T-helper 2 cell (primary cell): Measurements from ENCODE around the gene MACROD2.

Source experiments
- DNase-seq, 5 experiments: peaks; one replicate each; pipeline versions ENCODE4 v3.0.0 to v3.0.0-alpha.2; 2012 to 2022

Gene MACROD2

GRCh38 chr20:15622368-15622767 is 1627.1 kb downstream of the MACROD2 start:
- DNase-seq = no peak

DNA sequence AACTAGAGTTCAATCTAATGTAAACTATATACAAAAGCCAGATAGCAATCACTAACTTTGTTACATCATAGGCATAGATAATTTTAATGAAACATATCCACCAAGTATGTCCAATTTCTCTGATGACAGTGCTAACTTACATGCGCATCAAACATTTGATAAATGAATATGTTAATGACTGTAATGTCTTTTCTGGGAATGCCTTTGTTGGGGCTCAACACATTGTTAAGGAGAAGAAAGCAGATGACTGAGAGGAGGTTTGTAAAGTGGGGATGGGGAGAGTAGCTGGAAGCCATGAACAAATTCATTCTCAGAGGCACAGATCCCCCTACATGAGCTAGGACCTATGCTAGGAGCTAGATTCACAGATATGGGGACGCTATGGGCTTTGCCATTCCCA is 1627.9 kb downstream of the MACROD2 start:
- no peak for DNase-seq

- no peak for DNase-seq
Observed at GRCh38 chr20:15625981-15626380, 1630.7 kb downstream of the MACROD2 start.

DNA sequence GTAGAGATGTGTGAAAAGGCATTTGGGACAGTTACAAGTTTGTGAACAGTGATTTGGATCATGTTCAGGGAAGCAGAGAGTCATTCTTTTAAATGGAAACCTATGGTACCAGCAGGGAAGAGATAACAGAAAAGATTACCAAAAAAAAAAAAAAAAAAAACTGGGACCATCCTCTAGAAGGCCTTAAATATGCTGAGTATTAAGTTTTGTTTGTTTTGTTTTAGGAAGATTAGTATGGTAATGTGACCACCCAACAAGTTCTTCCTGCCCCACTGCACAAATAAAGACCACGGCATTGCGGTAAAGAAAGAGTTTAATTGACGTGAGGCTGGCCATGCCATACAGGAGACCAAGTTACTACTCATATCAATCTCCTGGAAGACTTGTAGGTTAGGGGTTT is 1631.8 kb downstream of the MACROD2 start:
- no peak for DNase-seq

DNA sequence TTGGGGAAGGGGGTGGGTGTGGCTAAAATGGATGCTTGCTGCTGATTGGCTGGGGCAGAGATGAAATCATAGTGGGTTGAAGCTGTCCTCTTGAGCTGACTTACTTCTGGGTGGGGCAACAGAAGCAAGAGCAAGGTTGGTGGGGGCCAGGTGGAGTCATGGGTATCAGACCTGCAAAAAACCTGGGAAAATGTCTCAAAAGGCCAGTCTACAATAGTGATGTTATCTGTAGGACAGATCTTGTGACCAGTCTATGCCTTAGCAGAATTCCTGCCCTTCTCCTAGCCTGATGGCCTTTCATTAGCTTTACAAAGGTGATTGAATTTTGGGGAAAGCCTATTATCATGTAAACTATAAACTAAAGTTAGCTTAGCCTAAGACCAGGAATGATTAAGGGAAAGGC is 1632.2 kb downstream of the MACROD2 start:
- DNase-seq = no peak

- no peak for DNase-seq
Observed at GRCh38 chr20:15628851-15629353, 1633.6 kb downstream of the MACROD2 start.

GRCh38 chr20:15630360-15630759 is 1635.0 kb downstream of the MACROD2 start:
- no peak for DNase-seq

DNA sequence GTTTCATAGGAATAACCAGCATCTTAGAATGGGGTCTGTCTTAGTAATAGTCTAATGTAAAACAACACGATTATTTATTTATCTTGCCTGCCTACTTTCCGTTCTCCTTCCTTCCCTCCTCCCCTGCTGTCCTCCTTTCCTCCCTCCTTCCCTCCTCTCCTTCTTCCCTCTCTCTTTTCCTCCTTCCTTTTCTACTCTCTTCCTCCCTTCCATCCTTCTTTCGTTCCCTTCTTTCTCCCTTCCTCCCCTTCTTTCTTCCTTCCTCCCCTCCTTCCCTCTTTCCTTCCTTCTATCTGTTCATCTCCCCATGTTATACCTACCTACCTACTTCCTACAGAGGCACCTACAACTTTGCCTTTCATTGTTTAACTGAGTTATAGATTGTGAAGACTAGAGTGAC is 1637.4 kb downstream of the MACROD2 start:
- DNase-seq = no peak

GRCh38 chr20:15634102-15634501 is 1638.8 kb downstream of the MACROD2 start:
- DNase-seq = no peak

- DNase-seq = no peak
Observed at GRCh38 chr20:15637546-15637945, 1642.2 kb downstream of the MACROD2 start.

DNA sequence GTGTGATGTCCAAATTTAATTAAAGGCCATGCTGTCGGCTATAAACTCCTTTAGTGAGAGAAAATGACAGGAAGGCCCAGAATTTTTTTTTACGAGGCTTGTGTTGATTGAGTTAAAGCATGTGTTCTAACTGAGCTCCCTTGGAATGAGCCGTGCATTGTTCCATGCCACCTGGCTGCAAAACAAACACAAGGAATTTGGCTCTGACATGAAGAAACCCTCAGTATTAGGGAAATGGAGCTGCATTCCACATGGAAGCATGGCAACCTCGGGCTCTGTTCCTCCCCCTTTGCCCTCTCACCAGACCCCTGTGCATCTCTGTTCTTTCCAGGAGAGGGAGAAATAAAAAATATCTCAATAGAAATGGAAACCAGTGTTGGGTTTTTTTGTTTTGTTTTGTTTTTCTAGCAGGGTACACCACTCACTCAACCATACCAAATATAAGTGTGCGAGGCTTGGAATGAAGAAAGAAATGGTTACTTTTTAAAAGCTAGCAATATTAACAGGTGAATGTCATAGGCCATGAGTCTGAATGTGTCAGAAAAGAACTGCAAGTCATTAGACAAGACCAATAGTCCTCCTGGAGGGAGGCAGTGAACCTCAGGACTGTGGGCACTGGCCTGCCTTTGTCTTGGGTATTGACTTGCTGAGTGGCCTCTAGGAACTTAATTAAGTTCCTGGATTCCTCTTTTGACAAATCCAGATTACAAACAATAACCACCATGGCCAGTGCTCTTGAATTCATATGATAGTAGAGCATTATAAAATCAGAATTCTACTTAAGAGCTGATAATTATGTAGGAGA is 1642.8 kb downstream of the MACROD2 start:
- no peak for DNase-seq

DNA sequence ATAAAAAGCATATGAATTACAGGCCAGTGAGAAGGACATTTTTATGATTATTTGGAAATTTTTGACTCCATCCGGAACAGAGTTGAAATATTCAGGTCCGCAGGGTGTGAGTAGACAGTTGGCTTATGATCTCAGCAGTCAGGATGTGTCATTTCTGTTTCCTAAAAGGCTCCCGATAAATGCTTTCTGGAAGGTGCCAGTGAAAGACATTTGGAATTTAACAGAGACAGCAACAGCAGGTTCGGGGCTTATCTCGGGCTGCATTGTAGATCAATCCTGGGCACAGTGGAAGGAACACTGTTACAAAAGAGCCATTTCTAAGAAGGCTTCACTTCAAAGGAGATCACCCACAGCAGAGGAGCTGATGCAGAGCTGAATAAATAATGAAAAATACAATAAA is 1643.5 kb downstream of the MACROD2 start:
- DNase-seq = no peak

DNA sequence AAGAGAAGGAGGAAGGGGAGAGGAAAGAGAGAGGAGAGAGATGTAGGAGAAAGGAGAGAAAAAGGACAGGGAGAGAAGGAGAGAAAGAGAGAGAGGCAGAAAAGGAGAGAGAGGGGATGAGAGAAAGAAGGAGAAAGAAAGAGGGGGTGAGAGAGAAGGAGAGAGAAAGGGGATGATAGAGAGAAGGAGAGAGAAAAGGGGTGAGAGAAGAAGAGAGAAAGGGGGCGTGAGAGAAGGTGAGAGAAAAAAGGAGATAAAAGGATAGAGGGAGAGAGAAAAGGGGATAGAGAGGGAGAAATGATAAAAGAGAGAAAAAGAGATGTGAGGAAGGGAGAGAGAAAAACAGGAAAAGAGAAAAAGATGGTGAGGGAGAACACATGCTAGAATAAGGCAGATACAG is 1644.5 kb downstream of the MACROD2 start:
- no peak for DNase-seq

GRCh38 chr20:15642109-15642508 is 1646.8 kb downstream of the MACROD2 start:
- no peak for DNase-seq

DNA sequence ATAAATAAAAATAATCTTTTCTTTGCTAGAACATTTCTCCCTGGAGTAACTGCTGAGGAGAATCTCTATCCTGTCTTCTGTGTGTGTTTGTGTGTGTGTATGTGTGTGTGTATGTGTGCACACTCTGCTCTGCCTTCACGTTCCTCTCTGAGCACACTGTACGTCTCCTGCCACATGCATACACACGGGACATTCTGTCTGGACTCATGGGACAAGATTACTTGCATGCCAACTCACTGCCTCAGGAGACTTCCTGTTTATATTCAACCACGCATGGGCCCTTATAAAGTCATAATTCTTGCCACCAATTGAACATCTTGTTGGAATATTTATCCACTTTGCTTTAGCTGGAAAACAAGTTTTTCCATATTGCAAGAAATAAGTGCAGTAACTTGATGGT is 1647.4 kb downstream of the MACROD2 start:
- DNase-seq = no peak

DNA sequence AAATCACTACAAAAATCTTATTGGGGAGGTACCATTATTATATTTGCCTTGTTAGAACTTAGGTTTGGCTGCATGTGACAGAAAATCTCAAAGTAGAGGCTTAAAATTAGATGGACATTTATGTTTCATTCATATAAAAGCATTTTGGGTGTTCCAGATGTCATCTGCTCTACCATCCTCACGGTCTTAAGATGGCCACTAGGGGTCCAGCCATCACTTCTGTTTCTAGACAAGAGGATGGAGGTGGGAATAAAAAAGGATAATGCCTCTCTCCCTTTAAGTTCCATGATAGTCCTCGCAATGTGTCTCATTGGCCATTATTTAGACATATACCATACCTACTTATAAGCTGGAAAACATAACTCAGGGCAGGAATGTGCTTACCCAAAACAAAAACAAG is 1648.4 kb downstream of the MACROD2 start:
- no peak for DNase-seq

DNA sequence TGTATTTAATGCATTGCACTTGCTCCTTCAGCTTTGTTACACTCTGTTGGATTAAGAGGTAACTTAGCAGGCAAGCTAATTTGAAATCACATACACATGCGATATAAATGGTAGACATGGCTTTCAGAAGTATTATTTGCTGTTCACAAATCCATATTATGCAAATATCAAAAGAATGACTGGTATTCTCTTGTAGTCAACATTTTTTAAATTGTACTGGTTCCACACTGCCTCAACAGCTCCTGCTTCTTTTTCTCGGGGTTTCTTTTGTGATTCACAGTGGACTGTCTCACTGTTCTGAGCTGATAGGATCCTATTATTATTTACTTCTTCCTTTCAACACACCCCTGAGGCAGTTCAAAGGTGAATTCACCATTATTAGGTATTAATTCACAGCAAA is 1650.5 kb downstream of the MACROD2 start:
- no peak for DNase-seq

- DNase-seq = no peak
Observed at GRCh38 chr20:15653396-15654207, 1658.3 kb downstream of the MACROD2 start.

- DNase-seq = peak in 1 of 5 experiments; percentile 44
Observed at GRCh38 chr20:15654208-15654649, 1658.9 kb downstream of the MACROD2 start.

GRCh38 chr20:15655295-15655874 is 1660.1 kb downstream of the MACROD2 start:
- no peak for DNase-seq

GRCh38 chr20:15656124-15656523 is 1660.8 kb downstream of the MACROD2 start:
- DNase-seq = no peak

DNA sequence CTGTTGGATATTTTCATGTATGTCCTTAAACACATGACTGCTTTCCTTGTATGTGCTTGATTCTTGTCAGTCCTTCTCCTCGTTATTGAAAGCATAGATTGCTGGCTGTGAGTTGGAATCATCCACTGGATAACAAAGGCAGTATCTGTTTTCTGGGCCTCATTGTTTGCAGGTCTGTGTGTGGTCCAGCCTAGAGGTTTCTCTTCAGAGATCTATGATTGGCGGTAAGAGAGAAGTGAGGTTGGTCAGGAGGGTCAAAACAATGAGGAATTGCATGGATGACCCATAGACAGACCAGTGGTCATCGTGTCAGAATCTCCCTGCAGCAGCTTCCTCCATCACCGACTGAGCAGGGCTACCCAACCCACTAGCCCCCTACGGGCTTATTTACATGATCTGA is 1663.0 kb downstream of the MACROD2 start:
- no peak for DNase-seq

GRCh38 chr20:15673206-15673605 is 1677.9 kb downstream of the MACROD2 start:
- no peak for DNase-seq
